HG02840 (cell line): ENCODE data around the gene SKAP2.

Experiments used
- ATAC-seq: cut with Tn5 transposase; IDR thresholded peaks from one replicate; pipeline ENCODE4 v1.9.1; 2021; ENCODE audit warnings: mild to moderate bottlenecking, moderate library complexity, moderate number of reproducible peaks; ENCODE audit not compliant: unreplicated experiment, low FRiP score

SKAP2 gene

GRCh38 chr7:26646336-26647048, 217.9 kb downstream of the SKAP2 start:
- no peak for ATAC-seq

GRCh38 chr7:26645121-26645520, 219.3 kb downstream of the SKAP2 start:
- ATAC-seq, result no peak

GRCh38 chr7:26642416-26642815, 222.0 kb downstream of the SKAP2 start:
- no peak for ATAC-seq

- no peak for ATAC-seq
These were observed 224.7 kb downstream of the SKAP2 start for GRCh38 chr7:26639695-26640094.

GRCh38 chr7:26639111-26639510, 225.3 kb downstream of the SKAP2 start:
- ATAC-seq, result no peak

- no peak for ATAC-seq
These were observed 226.2 kb downstream of the SKAP2 start for GRCh38 chr7:26638140-26638539.

- ATAC-seq, result no peak
These were observed 226.8 kb downstream of the SKAP2 start for GRCh38 chr7:26637610-26638009.

- ATAC-seq, result no peak
These were observed 227.6 kb downstream of the SKAP2 start for GRCh38 chr7:26636808-26637207.

- ATAC-seq, result no peak
These were observed 230.8 kb downstream of the SKAP2 start for GRCh38 chr7:26633557-26633956.

GRCh38 chr7:26631601-26632000, 232.8 kb downstream of the SKAP2 start:
- ATAC-seq, result no peak

- no peak for ATAC-seq
These were observed 233.3 kb downstream of the SKAP2 start for GRCh38 chr7:26630941-26631580.

- ATAC-seq, result no peak
These were observed 234.0 kb downstream of the SKAP2 start for GRCh38 chr7:26630361-26630760.

GRCh38 chr7:26629696-26630095, 234.7 kb downstream of the SKAP2 start:
- ATAC-seq, result no peak

GRCh38 chr7:26627891-26628341, 236.5 kb downstream of the SKAP2 start:
- no peak for ATAC-seq

GRCh38 chr7:26627221-26627620, 237.2 kb downstream of the SKAP2 start:
- no peak for ATAC-seq

GRCh38 chr7:26626687-26627086, 237.7 kb downstream of the SKAP2 start:
- no peak for ATAC-seq

- no peak for ATAC-seq
These were observed 238.2 kb downstream of the SKAP2 start for GRCh38 chr7:26626156-26626555.

- ATAC-seq, result no peak
These were observed 239.1 kb downstream of the SKAP2 start for GRCh38 chr7:26625286-26625685.

GRCh38 chr7:26624839-26625238, 239.6 kb downstream of the SKAP2 start:
- ATAC-seq, result no peak

GRCh38 chr7:26624431-26624830, 240.0 kb downstream of the SKAP2 start:
- no peak for ATAC-seq

GRCh38 chr7:26620352-26620751, 244.0 kb downstream of the SKAP2 start:
- ATAC-seq, result no peak

GRCh38 chr7:26619348-26619984, 244.9 kb downstream of the SKAP2 start:
- ATAC-seq, result no peak
